ENCODE data around the gene PRPF8.

PRPF8 gene

DNA sequence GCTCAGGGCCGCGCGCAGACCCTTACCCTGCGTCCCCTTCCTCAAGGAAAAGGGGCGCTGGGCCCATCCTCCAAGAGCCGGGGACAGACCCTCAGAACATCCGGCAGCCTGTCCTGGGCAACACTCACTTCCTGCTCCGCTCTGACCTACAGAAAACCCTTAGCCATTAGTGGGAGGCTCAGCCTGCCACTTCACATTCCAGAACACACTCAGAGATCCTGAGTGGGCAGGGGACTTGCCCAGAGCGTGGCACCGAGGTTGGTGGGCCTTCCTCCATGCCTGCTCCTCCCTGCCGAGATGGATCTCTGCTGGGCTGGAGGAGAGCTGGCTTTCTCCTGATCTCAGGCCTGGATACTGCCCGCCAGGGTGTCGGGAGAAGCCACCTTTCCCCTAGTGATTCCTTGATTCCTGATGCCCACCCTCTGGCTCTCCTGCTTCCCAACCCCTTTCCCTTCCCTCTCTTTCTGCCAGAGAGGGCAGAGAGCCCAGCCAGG is 40.6 kb downstream of the PRPF8 start:
- no peak for DNase-seq

DNA sequence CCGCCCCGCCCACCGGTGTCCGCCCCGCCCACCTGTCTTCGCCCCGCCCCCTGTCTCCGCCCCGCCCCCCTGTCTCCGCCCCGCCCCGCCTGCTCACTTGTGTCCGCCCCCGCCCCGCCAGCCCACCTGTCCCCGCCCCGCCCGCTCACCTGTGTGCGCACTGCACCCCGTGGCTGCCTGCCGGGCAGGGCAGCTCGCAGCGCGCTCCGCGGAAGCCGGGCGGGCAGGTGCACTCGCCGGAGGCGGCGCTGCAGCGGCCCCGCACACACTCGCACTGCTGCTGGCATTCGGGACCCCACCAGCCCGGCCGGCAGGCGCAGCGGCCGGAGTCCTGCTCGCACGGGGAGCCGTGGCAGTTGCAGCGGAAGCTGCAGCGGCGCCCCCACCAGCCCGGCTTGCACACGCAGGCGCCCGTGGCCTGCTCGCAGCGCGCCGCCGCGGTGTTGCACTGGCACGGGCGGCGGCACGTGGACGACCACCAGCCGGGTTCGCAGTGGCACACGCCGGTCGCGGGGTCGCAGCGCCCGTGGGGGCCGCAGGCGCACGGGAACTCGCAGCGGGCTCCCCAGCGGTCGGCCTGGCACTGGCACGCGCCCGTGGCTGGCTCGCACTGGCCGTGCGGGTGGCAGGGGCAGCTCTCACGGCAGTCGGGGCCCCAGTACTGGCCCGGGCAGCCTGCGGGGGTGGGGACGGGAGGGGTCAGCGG is 41.2 kb downstream of the PRPF8 start:
- peak; percentile 21 for DNase-seq

DNA sequence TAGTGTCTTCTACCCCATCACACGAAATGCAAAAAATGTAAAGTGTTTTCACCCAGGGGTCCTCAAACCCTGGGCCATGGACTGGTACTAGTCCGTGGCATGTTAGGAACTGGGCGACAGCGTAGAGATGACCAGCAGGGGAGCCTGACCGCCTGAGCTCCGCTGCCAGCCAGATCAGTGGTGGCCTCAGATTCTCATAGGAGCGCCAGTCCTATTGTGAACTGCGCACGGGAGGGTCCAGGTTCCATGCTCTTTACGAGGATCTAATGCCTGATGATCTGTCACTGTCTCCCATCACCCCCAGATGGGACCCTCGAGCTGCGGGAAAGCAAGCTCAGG is 43.6 kb downstream of the PRPF8 start:
- no peak for DNase-seq

DNA sequence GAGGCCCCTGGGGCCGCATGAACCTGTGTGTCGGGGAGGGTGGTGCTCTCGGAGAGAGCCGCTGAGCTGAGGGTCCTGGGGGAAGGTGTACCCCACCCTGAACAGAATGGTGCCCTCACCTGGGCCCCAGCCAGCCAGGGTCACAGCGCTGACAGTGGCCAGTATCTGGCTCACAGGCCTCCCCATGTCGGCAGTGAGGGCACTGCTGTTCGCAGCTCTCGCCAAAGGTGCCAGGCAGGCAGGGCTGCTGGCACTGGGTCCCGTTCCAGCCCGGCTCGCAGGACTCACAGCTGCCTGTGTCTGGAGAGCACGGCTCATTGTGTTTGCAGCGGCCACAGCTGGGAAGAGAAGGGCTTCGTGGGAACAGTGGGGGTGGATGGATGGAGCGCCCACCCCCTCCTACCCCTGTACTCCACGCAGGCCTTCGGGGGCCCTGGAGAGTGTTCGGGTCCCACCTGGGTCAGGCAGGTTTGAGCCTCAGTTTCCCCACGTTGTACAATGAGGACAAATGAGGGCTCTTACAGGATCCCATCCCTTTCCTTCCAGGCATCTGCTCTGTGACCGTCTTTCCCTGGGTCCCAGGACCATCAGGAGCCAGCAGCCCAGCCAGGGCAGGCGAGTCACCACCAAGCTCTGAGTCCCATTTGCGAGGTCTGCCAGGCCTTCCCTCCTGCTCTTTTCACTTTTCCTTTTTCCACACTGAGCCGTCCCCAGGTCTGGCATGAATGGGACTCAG is 44.2 kb downstream of the PRPF8 start:
- DNase-seq = no peak

DNA sequence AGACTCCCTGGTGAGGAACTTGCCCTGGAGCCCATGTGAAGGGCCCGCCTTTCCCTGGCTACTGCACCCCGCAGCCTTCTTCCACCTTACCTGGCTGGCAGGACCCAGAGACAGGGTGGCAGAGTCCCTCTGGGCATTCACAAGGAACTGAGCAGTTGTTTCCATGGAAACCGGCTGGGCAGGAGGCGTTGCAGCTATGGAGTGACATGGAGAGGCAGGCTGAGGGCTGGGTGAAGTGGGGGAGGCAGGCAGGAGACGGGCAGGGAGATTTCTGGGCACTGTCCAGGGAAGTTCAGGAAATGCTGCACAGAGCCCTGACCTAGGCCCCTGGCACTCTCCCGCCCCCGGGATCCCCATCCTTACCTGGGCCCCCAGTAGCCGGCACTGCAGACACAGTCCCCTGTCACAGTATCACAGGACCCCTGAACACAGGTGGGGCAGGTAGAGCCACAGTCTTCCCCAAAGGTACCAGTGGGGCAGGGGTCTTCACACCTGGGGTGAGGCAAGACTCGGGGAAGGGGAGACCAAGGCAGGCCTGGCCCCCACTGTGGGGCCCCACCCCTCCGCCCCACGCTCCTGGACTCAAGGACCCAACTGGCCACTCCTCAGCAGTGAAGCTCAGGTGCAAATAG is 45.0 kb downstream of the PRPF8 start:
- DNase-seq = peak; percentile 1

DNA sequence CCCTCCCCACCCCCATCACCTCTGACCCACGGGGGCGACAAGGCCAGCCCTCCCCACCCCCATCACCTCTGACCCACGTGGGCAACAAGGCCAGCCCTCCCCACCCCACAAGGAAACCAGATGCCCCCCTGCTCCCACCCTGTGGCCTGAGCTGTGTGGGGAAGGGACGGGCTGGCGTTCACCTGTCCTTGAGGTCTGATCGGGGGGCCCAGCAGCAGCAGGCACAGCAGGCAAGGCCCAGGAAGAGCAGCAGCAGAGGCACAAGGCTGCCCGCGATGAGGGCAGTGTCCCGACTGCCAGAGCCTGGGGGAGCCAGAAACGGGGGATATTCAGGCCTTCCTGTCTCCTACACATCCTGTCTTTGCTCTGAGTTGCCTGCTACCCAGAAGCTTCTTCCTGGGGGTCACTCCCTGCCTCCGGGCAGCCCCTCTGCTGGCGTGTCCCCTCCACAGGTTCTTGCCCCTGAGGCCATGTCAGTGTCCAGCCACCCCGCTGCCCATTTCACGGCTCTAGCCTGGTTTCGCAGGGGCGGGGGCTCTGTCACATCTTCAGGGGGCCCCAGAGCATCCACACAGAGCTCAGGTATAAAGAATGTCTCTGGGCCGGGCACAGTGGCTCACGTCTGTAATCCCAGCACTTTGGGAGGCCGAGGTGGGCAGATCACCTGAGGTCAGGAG is 45.9 kb downstream of the PRPF8 start:
- DNase-seq = no peak

DNA sequence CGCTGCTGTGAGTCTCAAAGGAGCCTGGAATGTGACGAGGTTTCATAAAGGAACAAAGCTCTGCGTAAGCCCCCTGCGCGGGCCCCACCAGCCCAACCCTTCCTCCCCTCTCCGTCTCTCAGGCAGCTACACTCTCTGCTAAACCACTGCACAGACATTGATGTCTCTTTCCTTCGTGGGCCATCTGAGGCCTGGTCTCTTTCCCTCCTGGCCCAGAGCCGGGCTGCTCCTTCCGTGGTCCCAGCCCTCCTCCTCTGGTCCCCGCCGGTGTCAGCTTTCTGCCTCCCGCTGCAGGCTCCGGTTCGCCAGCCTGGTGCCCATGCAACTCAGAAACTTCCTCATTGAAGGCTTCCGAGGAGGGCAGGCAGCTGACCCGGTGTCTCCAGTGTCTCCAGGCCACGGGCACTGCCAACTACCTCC is 46.5 kb downstream of the PRPF8 start:
- DNase-seq = no peak

DNA sequence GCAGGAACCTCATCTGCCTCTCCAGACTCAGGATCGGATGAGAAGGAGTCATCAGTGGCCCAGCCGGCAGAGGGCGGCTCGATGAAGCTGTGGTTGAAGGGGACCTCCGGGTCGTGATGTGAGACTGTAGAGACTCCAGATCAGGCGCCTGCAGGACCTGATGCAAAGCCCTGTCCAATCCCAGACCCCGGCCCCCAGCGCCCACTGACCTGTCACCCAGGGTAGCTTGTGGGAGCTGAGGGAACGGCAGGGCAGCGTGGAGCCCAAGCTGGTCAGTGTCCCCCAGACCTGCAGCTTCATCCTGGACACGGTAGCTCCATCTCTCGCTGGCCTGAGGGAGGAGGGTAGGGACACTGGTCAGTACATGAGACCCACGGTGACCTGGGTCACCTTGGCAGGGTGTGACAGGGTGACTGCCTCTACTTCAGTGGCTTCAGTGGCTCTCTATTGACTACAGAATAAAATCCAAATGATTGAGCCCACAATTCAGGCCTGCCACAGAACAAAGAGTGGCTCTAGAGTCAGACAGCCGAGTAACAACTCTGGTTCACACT is 47.9 kb downstream of the PRPF8 start:
- DNase-seq = no peak

DNA sequence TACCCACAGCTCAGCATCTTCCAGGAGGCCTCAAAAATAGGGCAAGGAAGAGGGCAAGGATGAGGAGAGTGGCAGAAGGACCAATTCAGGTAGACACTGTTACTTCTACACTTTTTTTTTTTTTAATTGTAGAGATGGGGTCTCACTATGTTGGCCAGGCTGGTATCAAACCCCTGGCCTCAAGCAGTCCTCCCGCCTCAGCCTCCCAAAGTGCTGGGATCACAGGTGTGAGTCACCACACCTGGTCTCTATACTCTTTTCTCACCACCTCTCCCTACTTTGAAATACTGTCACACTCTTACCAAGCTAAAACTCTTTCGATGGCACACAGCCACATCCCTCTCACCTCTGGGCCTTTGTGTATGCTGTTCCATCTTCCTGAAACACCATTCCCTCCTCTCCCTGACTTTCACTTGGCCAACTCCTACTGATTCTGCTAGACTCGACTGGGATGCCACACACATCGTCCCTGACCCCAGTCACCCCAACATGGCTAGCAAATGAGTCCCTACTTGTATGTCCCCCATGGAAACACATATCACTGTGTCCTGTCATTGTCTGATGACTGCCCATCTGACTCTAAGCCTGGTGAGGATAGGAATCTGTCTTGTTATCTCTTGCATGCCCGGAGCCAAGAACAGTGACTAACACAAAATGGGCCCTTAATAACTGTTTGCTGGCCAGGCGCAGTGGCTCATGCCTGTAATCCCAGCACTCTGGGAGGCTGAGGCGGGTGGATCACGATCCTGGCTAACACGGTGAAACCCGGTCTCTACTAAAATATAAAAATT is 48.8 kb downstream of the PRPF8 start:
- no peak for DNase-seq

DNA sequence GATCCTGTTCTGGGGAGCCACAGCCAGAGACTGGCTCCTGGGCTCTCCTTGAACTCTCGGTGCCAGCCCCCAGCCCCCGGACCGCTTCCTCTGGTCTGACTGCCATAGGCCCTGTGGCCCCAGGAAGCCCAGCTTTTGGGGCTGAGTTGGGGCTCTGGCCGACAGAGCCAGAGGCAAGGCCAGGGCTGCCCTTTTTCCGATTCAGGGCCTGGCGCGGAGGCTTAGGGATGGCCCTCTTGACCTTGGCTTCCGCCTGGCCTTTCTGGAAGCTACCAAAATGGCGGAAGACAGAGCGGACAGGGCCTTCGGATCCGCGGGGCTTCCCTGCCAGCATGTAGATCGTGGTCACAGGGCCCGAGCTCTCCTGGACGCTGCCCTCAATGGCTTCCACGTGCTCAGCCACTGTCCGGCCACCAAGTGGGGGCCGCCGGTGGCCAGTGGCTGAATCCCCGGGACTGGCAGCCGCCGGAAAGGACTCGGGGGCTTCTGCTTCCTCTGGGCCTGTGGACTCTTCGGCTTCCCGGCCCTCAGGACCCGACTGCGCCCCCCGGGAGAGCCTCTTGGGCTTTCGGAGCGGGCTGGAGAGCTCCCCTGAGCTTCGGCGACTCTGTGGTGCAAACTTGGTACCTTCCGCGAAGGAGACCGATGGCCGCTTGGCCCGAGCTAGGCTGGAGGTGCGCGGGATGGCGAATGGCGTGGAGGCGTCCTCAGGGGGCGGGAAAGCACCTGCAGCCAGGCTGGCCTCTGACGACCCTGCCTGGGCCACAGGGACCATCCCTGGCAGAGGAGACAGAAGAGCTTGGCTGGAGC is 49.6 kb downstream of the PRPF8 start:
- DNase-seq = no peak

DNA sequence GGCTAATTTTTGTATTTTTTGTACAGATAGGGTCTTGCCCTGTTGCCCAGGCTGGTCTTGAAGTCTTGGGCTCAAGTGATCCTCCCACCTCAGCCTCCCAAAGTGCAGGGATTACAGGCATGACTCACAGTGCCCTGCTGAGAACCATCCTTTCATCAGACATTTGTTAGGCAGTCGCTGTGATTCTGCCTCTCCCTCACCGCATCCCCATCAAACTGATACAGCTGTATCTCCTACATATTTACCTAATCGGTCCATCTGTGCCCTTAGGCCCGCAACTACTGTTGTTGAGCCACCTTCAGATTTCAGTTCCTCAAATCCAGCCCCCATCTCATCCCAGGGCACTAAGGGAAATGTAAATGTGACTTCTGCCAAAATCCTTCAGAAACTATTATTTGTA is 54.0 kb downstream of the PRPF8 start:
- no peak for DNase-seq

DNA sequence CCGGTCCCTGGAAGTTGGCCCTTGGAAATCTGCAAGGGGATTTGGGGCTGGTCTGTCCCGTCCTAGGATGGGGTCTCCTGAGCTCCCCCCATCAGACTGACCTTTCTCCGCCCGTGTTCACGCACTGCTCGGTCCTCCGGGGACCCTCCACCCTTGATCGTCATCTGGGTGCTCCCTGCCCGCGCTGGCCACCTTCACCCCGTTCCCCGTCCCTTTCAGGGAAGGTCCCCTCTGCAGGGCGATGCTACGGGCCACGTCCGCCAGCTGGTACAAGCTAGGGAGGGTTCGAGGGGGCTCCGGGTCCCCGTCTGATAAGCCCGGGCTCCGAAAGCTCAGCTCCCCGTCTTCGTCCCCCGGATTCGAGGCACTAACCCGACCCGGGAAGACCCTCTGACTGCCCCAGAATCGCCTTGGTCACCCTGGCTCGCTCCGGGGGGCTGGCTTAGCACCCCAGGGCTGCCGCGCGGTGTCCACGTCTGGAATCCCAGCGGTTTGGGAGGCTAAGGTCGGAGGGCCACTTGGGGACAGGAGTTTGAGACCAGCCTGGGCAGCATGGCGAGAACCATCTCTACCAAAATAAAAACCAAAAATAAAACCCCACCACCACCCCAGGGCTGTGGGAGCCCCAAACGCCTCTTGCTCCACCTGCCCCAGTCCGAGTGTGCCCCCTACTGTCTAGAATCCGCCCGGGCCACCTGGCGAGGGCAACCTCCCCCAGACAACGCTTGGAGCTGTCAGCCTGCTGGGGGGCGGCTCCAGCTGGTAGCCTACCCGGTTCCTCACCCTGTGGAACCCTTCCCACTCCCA is 55.0 kb downstream of the PRPF8 start:
- DNase-seq = peak; percentile 3

DNA sequence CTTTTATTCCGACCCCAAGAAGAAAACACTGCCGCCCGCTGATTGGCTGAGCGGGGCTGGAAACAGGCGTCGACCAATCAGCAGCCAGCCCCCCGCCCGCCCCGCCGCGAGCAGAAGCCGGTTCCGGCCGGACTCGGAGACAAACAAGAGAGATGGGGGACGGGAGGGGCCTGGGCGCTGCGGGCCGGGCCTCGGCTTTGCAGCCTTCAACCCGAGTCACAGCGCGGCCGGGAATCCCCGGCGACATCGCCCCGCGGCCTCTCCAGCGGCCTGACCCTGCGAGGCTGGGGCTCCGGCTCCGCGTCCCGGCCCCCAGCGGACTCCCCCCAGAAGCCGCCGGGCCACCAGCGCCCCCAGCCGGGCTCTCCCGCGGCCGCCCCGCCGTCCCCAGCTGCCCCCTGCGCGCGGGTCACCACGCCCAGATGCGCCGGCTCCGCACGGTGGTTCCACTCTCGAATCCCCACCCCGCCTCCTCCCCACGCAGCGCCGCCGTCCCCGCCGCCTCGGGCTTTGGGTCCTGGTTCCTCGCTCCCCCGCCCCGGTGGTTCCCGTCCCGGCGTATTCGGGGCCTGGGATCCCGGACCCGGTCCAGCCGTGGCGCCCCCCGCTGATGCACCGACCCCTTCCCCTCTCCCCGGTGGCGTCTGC is 55.7 kb downstream of the PRPF8 start:
- DNase-seq = peak; percentile 82

DNA sequence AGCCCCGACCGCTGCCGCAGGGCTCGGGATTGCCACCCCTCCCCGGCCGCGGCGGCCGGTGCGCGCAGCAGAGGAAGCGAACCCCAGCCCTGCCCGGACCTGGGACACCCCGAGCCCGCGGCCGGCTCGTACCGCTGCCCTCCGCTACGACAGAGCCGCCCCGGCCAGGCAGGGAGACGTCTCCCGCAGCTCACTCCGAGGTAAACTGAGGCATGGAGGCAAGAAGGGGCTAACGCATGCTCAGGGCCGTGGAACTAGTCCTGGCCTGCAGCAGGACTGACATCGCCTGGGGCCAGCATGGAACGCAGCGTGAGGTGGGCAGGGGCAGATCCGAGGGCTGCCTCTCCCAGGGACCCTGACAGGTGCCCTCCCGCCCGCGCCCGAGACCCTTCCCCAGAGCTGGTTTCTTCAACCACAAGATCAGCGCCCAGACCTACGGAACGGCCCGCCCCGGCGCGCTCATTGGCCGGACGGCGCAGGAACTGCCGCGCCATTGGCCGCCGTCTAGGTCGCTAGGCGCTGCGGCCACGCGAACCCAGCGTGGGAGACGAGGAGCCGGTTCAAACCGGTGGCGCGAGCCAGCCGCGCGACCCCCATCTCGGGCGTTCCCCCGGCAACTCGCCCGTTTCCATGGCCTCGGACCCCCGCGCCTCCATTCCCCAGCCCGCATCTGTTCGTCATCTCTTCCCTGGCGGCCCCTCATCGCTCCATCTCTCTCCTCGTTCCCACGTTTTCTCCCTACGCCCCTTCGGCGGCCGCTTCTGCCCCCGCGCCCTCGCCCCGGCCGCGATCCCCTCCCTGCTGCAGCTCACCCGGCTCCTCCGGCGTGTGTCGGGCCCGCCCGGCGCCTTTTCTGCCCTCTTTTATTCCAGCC is 56.4 kb downstream of the PRPF8 start, which contains the start of gene SLC43A2:
SLC43A2 (minus strand) TSS at position 853 of the 874 bp plus-strand sequence. CDS start 960 bp downstream, outside the sequence.
- peak; percentile 62 for DNase-seq

DNA sequence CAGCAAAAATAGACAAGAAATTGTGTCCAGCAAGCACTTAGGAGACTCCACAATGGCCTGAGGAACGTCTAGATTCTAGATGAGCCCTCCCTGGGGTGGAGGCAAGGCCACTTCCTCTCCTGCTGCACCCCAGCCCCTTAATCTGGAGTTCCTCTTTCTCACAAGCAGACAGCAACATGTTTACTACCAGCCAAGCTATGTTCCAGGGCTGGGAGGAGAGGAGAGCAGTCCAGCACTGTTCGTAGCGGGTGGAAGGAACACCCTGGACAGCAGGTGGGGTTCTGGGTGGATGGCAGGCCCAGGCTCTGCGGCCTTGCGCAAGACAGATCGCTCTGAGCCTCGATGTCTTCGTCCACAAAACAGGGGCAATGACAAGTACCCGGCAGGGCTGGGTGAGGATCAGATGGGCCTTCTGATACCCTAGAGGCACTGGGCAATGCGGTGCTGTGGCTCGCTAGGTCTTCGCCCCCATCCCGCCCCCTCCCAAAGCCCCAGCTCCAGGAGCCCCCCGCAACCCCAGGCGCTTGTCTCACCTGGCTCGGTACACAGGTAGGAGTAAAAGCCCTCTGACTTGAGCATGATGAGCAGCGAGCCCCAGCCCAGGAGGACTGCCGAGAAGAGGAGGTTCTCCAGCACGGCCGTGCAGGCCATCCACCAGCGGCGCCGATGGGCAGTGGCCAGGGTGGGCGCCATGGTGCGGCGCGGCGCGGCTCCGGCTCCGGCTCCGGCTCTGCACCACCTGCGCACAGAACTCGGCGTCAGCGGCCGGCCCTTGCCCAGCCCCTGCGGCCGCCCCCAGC is 57.3 kb downstream of the PRPF8 start:
- no peak for DNase-seq

DNA sequence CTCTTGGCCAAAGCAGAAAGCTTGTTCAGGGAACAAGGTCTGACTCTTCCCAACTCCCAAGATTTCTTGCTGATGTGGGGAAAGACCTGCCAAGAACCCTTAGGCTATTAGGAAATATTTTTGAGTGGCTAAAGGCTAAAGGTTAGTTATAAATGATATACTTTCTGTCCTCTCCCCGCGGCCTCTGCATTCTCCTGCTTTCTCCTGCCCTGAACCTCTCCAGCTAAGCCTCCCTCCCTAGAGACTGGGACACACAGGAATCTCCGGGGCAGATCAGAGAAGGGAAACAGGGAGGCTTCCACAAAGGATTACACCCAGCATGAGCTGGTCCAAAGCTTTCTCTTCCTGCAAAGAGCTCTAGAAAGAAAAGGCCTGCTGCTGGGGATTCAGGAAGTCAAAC is 58.3 kb downstream of the PRPF8 start:
- no peak for DNase-seq

DNA sequence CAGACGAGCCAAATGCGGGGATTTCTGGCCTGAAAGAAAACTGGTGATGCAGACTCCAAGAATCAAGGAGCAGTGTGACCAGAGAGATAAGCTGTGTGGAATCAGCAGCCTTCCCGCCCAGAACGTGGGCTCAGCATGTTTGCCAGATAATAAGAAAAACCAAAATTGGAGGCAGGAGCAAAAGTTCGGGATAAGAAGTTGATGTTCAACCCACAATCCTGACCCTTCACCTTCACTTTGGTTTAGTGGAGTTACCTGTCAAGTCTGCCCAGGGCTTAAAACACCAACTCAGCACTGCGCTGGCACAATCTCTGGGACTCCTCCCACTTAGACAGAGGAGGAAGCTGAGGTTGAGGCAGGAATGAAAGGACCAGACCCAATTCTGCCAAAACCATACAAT is 59.1 kb downstream of the PRPF8 start:
- no peak for DNase-seq

DNA sequence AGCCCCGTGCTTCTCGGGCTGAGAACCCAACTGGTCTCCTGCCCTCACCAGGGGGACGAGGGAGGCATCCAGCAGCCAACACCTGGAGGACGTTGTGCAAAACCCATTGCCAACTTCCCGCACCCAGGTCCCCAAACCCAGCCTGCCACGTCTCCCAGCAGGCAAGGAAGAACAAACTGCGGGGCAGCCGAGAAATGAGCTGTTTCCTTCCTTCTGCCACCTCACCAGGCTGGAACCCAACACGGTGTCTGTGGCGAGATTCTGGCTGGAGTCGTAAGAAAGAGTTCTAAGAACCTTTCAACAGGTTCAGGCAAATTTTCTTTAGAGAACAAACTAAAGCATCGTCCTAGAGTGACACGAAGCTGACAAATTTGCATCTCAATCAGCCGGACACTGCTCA is 59.6 kb downstream of the PRPF8 start:
- DNase-seq = no peak

All from NCI-H1105 treated with DMSO at 0.1 percent for 48 hours (cell line).